HCT116 (cell line): ENCODE measurements around the gene PPM1A. TPM values are rescaled to one million over a fixed set of nuclear protein-coding genes. Genes with fewer than 3 reads are reported as not detected.

Experiments used
- ATAC-seq: fragments of 200-7000 bp; cut with Tn5 transposase; 2 replicates; pipeline ENCODE4 v1.9.1; 2020; ENCODE audit warnings: mild to moderate bottlenecking, moderate library complexity
- BruUV-seq: library from RNA; stranded (reverse); fragments of 400-500 nt; replicated peaks from 2 replicates; lab custom pipeline; 2021; lab: Mats Ljungman, UMichigan
- CTCF ChIA-PET: fragments of 300-600 bp; sonication (Branson Sonifier 250); formaldehyde crosslinking; loops from one replicate; lab custom pipeline; 2021; ENCODE audit warnings: antibody characterized with exemption; lab: Charles Lee
- POLR2A ChIA-PET: fragments of 300-600, 350-600 bp; sonication (Branson Sonifier 250); formaldehyde crosslinking; loops from one replicate; lab custom pipeline; 2021; ENCODE audit warnings: antibody characterized with exemption; lab: Charles Lee
- RAD21 ChIA-PET, 2 experiments: fragments of 300-600 bp; sonication (Branson Sonifier 250); formaldehyde crosslinking; loops; one replicate each; lab custom pipeline; 2023; ENCODE audit warnings: low total read pairs in 2 of 2; ENCODE audit not compliant: uncharacterized antibody in 2 of 2, unreplicated experiment in 2 of 2, low non-redundant PET in 1 of 2; lab: Charles Lee
- DNase-seq: peaks from one replicate; pipeline ENCODE4 v3.0.0-alpha.2; 2010; ENCODE audit warnings: low read depth, low spot score
- H2AFZ ChIP-seq: fragments of 200-600 bp; shearing (Covaris generic), sonication (generic); 2 replicates; pipeline ENCODE4 v1.6.1; 2017; ENCODE audit warnings: low read depth, mixed run types, mixed read lengths, antibody characterized with exemption, low read length; ENCODE audit not compliant: poor library complexity, severe bottlenecking
- H3K27ac ChIP-seq: 2 replicates; pipeline ENCODE4 v1.5.1; 2012; ENCODE audit warnings: low read depth, low read length
- H3K27me3 ChIP-seq: fragments of 200-600 bp; sonication (generic); 2 replicates; pipeline ENCODE4 v1.6.1; 2016; ENCODE audit warnings: mixed run types, low read length, mixed read lengths; ENCODE audit not compliant: insufficient read depth
- H3K36me3 ChIP-seq, 2 experiments: fragments of 200-500 bp in 1 of 2; fragments of 200-600 bp in 1 of 2; sonication (Bioruptor generic) in 1 of 2; sonication (generic) in 1 of 2; 2 replicates each; pipeline versions ENCODE4 v1.5.1 to v1.6.1; 2014 to 2016; ENCODE audit warnings: low read length in 2 of 2, inconsistent platforms in 1 of 2, mixed read lengths in 1 of 2, mixed run types in 1 of 2; ENCODE audit not compliant: insufficient read depth in 2 of 2, control insufficient read depth in 1 of 2
- H3K4me1 ChIP-seq, 2 experiments: fragments of 200-600 bp in 1 of 2; sonication (generic) in 1 of 2; 2 replicates each; pipeline versions ENCODE4 v1.5.1 to v1.6.1; 2012 to 2017; ENCODE audit warnings: low read length in 2 of 2, inconsistent platforms in 1 of 2, mild to moderate bottlenecking in 1 of 2, mixed read lengths in 1 of 2, mixed run types in 1 of 2, moderate library complexity in 1 of 2; ENCODE audit not compliant: insufficient read depth in 2 of 2, control insufficient read depth in 1 of 2
- H3K4me2 ChIP-seq: fragments of 200-600 bp; sonication (generic); 2 replicates; pipeline ENCODE4 v1.6.1; 2017; ENCODE audit warnings: mixed run types, low read length, mixed read lengths
- H3K4me3 ChIP-seq, 2 experiments: fragments of 200-600 bp in 1 of 2; sonication (generic) in 1 of 2; replicated peaks in 1 of 2; 2 replicates each; pipeline ENCODE4 v1.5.1; 2011 to 2016; ENCODE audit warnings: low read length in 2 of 2, control low read depth in 1 of 2, low read depth in 1 of 2, mild to moderate bottlenecking in 1 of 2, mixed read lengths in 1 of 2, mixed run types in 1 of 2
- H3K79me2 ChIP-seq: fragments of 200-600 bp; sonication (generic); 2 replicates; pipeline ENCODE4 v1.6.1; 2017; ENCODE audit warnings: mild to moderate bottlenecking, mixed run types, low read length, moderate library complexity, mixed read lengths; ENCODE audit not compliant: insufficient read depth
- H3K9ac ChIP-seq: fragments of 200-600 bp; sonication (generic); 2 replicates; pipeline ENCODE4 v1.6.1; 2016; ENCODE audit warnings: low read length, mixed read lengths
- H3K9me2 ChIP-seq: fragments of 200-600 bp; sonication (generic), shearing (Covaris generic); 2 replicates; pipeline ENCODE4 v1.6.1; 2017; ENCODE audit warnings: mixed run types, mild to moderate bottlenecking, moderate library complexity; ENCODE audit not compliant: insufficient read depth
- H3K9me3 ChIP-seq, 2 experiments: fragments of 200-500 bp in 1 of 2; fragments of 200-600 bp in 1 of 2; sonication (Bioruptor generic) in 1 of 2; sonication (generic) in 1 of 2; 2 replicates each; pipeline ENCODE4 v1.6.1; 2014 to 2017; ENCODE audit warnings: low read length in 2 of 2, mixed read lengths in 2 of 2, inconsistent platforms in 1 of 2, low read depth in 1 of 2, mild to moderate bottlenecking in 1 of 2, mixed run types in 1 of 2, moderate library complexity in 1 of 2; ENCODE audit not compliant: control insufficient read depth in 1 of 2, insufficient read depth in 1 of 2
- H4K20me1 ChIP-seq: fragments of 200-600 bp; sonication (generic), shearing (Covaris generic); 2 replicates; pipeline ENCODE4 v1.6.1; 2017; ENCODE audit warnings: mixed run types, mild to moderate bottlenecking, moderate library complexity; ENCODE audit not compliant: insufficient read depth
- CEBPB ChIP-seq: IDR thresholded peaks from 2 replicates; pipeline ENCODE4 v1.6.1; 2012; ENCODE audit warnings: low read depth
- EGR1 ChIP-seq: IDR thresholded peaks from 2 replicates; pipeline ENCODE4 v1.6.1; 2012; ENCODE audit warnings: low read depth
- ELF1 ChIP-seq: IDR thresholded peaks from 2 replicates; pipeline ENCODE4 v1.6.1; 2012; ENCODE audit warnings: low read depth, borderline replicate concordance
- EZH2 ChIP-seq: fragments of 200-600 bp; sonication (generic); IDR thresholded peaks from 2 replicates; pipeline ENCODE4 v1.6.1; 2017; ENCODE audit warnings: antibody characterized with exemption, mixed run types
- EZH2phosphoT487 ChIP-seq: fragments of 200-600 bp; IDR thresholded peaks from 2 replicates; pipeline ENCODE4 v1.6.1; 2018; ENCODE audit warnings: antibody characterized with exemption, borderline replicate concordance
- FOSL1 ChIP-seq: IDR thresholded peaks from 2 replicates; pipeline ENCODE4 v1.6.1; 2012; ENCODE audit warnings: low read depth
- JUND ChIP-seq: IDR thresholded peaks from 2 replicates; pipeline ENCODE4 v1.6.1; 2012
- POLR2A ChIP-seq: IDR thresholded peaks from 2 replicates; pipeline ENCODE4 v1.7.0; 2011; ENCODE audit warnings: borderline replicate concordance; ENCODE audit not compliant: insufficient read depth, insufficient read length; ENCODE audit errors: extremely low read depth
- POLR2AphosphoS5 ChIP-seq: IDR thresholded peaks from 2 replicates; pipeline ENCODE4 v1.6.1; 2011; ENCODE audit warnings: mild to moderate bottlenecking, low read depth, low read length, moderate library complexity
- SIN3A ChIP-seq: IDR thresholded peaks from 2 replicates; pipeline ENCODE4 v1.6.1; 2012; ENCODE audit warnings: low read depth
- SP1 ChIP-seq: IDR thresholded peaks from 2 replicates; pipeline ENCODE4 v1.6.1; 2012; ENCODE audit warnings: low read depth
- SRF ChIP-seq: IDR thresholded peaks from 2 replicates; pipeline ENCODE4 v1.6.1; 2012; ENCODE audit warnings: low read depth
- TCF7L2 ChIP-seq: IDR thresholded peaks from 2 replicates; pipeline ENCODE4 v1.7.0; 2011; ENCODE audit warnings: borderline replicate concordance, inconsistent platforms; ENCODE audit not compliant: insufficient read depth, insufficient read length; ENCODE audit errors: extremely low read depth
- YY1 ChIP-seq: IDR thresholded peaks from 2 replicates; pipeline ENCODE4 v1.6.1; 2011; ENCODE audit warnings: low read length, low read depth, moderate library complexity, mild to moderate bottlenecking; ENCODE audit not compliant: insufficient replicate concordance; ENCODE audit errors: extremely low read depth
- ZFX ChIP-seq: fragments of 450-650 bp; IDR thresholded peaks from 2 replicates; pipeline ENCODE4 v1.6.1; 2017
- ZNF274 ChIP-seq: fragments of 200-500 bp; sonication (Bioruptor generic); IDR thresholded peaks from 2 replicates; pipeline ENCODE4 v1.6.1; 2014; ENCODE audit warnings: mild to moderate bottlenecking, low read depth, low read length, inconsistent platforms
- intact Hi-C: fragments of 100-400 bp; cut with micrococcal nuclease; formaldehyde crosslinking; loops from 2 replicates; pipeline ENCODE4 v1.10.0; 2022
- total RNA-seq: library from RNA; stranded (reverse); gene quantifications from one replicate; pipeline ENCODE4 v1.2.1, GENCODE V29; 2021; ENCODE audit not compliant: unreplicated experiment
- TF ChIP-seq, protein P1 (sequence below): IDR thresholded peaks from 2 replicates; pipeline ENCODE4 v1.6.1; 2012
- TF ChIP-seq, protein P2 (sequence below): IDR thresholded peaks from 2 replicates; pipeline ENCODE4 v1.6.1; 2012; ENCODE audit warnings: low read depth

The PPM1A gene
- total RNA-seq, 1 experiment from 2014 or later = 32.8 TPM

DNA sequence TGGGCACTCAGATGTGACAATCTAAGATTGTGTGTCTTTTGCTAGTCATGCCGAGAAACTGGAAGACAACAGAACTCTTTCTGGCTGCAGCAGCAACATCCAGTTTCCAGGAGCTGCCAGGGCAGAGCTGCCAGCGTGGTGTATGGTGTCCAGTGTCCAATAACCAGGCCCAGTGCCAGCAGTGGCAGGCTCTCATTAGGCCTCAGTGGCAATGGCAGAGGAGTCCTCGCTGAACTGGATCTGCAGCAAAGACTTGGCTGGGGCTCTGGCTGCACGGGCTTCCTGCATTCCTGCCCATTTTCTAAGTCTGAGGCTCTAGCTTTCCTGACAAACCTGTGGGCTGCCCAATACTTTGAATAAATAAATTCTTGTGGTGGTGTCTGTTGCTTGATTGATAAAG, 26.2 kb upstream of the PPM1A start:
- no peak overlapping the region for H3K4me2 ChIP-seq
- H4K20me1 ChIP-seq = no peaks in the 10 kb centered on the region
- no peaks in the 10 kb centered on the region for H3K9me2 ChIP-seq
- H2AFZ ChIP-seq = no peak overlapping the region
- TF ChIP-seq FOSL1 (no peak), ZFX (no peak), ZNF274 (no peak), POLR2AphosphoS5 (no peak), SRF (no peak), JUND (no peak), POLR2A (no peak), ELF1 (no peak), EGR1 (no peak), TCF7L2 (no peak), SIN3A (no peak), SP1 (no peak), YY1 (no peak), CEBPB (no peak), EZH2phosphoT487 (no peak), EZH2 (no peak)
- TF ChIP-seq, protein P1, sequence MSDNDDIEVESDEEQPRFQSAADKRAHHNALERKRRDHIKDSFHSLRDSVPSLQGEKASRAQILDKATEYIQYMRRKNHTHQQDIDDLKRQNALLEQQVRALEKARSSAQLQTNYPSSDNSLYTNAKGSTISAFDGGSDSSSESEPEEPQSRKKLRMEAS = no peak
- TF ChIP-seq, protein P2, sequence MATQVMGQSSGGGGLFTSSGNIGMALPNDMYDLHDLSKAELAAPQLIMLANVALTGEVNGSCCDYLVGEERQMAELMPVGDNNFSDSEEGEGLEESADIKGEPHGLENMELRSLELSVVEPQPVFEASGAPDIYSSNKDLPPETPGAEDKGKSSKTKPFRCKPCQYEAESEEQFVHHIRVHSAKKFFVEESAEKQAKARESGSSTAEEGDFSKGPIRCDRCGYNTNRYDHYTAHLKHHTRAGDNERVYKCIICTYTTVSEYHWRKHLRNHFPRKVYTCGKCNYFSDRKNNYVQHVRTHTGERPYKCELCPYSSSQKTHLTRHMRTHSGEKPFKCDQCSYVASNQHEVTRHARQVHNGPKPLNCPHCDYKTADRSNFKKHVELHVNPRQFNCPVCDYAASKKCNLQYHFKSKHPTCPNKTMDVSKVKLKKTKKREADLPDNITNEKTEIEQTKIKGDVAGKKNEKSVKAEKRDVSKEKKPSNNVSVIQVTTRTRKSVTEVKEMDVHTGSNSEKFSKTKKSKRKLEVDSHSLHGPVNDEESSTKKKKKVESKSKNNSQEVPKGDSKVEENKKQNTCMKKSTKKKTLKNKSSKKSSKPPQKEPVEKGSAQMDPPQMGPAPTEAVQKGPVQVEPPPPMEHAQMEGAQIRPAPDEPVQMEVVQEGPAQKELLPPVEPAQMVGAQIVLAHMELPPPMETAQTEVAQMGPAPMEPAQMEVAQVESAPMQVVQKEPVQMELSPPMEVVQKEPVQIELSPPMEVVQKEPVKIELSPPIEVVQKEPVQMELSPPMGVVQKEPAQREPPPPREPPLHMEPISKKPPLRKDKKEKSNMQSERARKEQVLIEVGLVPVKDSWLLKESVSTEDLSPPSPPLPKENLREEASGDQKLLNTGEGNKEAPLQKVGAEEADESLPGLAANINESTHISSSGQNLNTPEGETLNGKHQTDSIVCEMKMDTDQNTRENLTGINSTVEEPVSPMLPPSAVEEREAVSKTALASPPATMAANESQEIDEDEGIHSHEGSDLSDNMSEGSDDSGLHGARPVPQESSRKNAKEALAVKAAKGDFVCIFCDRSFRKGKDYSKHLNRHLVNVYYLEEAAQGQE = no peak
- DNase-seq (no peak), ATAC-seq (no peak)
- BruUV-seq = no TSS peak
- RAD21 ChIA-PET = no interaction called here
- H3K27ac ChIP-seq = no peak overlapping the region
- H3K79me2 ChIP-seq = no peaks in the 10 kb centered on the region
- no peaks in the 10 kb centered on the region for H3K9me3 ChIP-seq
- intact Hi-C loops = no loop called here
- no peak overlapping the region for H3K9ac ChIP-seq
- POLR2A ChIA-PET = no interaction called here
- H3K4me1 ChIP-seq = no peaks in the 10 kb centered on the region
- no peaks in the 10 kb centered on the region for H3K36me3 ChIP-seq
- CTCF ChIA-PET = no interaction called here
- no peak overlapping the region for H3K4me3 ChIP-seq
- no peaks in the 10 kb centered on the region for H3K27me3 ChIP-seq
